GM06990 (cell line): ENCODE results near the gene PRUNE2.

ENCODE experiments used
- DNase-seq: peaks from one replicate; pipeline ENCODE4 v3.0.0-alpha.2; 2011; ENCODE audit not compliant: insufficient read length; ENCODE audit errors: extremely low read depth
- H3K27me3 ChIP-seq: replicated peaks from 2 replicates; pipeline ENCODE4 v1.6.0; 2011; ENCODE audit warnings: low read length; ENCODE audit not compliant: control insufficient read depth, insufficient read depth
- H3K36me3 ChIP-seq: 2 replicates; pipeline ENCODE4 v1.5.1; 2011; ENCODE audit warnings: low read length; ENCODE audit not compliant: control insufficient read depth, insufficient read depth
- H3K4me3 ChIP-seq: replicated peaks from 2 replicates; pipeline ENCODE4 v1.5.1; 2011; ENCODE audit warnings: low read depth, mild to moderate bottlenecking, control low read depth, low read length
- TF ChIP-seq, protein P1 (sequence below): IDR thresholded peaks from 2 replicates; pipeline ENCODE4 v1.5.1; 2011; ENCODE audit warnings: low read length, control low read depth, mild to moderate bottlenecking, inconsistent platforms; ENCODE audit not compliant: insufficient read depth, poor library complexity, severe bottlenecking

PRUNE2 gene

DNA sequence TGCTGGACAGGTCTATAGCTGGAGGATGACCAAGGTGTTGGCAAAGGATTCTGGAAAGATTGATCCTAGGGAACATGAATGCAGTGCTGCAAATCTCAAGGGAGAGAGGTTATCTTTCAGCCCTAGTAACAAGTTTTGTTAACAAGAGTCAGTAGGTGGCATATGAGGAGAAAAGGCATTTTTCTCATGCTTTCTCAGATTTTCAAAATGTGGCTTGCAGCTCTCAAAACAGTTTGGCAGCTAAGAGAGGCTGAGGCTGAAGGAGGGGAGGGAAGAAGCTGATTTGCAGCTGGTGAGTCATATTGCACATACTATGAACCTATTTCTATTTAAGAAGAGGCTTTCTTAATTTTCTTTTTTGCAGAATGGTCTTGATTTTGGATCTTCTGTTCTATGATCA is 205.9 kb downstream of the PRUNE2 start:
- no peak for DNase-seq

DNA sequence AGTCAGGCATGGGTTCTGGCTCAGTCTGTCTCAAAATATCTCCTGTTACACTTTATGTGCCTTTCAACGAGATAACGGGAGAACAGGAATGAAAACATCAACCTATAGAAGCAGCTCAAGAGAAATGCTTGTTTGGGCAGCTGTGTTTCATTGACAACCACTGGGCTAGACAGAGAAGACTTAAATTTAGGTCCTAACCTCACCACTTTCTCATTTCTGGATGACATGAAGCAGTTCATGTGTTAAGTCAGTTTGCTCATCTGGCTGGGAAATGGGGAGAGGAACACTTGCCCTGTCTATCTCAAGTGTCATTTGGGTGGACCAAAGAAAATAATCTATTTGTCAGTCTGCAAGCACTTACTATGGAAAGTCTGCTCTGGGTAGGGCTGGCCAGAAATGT is 208.4 kb downstream of the PRUNE2 start:
- H3K36me3 ChIP-seq = no peaks in the 10 kb centered on the region
- H3K27me3 ChIP-seq = no peaks in the 10 kb centered on the region
- DNase-seq = no peak
- H3K4me3 ChIP-seq = no peak overlapping the region
- TF ChIP-seq, protein P1, sequence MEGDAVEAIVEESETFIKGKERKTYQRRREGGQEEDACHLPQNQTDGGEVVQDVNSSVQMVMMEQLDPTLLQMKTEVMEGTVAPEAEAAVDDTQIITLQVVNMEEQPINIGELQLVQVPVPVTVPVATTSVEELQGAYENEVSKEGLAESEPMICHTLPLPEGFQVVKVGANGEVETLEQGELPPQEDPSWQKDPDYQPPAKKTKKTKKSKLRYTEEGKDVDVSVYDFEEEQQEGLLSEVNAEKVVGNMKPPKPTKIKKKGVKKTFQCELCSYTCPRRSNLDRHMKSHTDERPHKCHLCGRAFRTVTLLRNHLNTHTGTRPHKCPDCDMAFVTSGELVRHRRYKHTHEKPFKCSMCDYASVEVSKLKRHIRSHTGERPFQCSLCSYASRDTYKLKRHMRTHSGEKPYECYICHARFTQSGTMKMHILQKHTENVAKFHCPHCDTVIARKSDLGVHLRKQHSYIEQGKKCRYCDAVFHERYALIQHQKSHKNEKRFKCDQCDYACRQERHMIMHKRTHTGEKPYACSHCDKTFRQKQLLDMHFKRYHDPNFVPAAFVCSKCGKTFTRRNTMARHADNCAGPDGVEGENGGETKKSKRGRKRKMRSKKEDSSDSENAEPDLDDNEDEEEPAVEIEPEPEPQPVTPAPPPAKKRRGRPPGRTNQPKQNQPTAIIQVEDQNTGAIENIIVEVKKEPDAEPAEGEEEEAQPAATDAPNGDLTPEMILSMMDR = no peak

More for the DNA sequence above, 205.9 kb downstream of the PRUNE2 start:
- H3K27me3 ChIP-seq = no peaks in the 10 kb centered on the region
- TF ChIP-seq, protein P1 = no peak
- H3K36me3 ChIP-seq = no peaks in the 10 kb centered on the region
- H3K4me3 ChIP-seq = no peak overlapping the region

- no peaks in the 10 kb centered on the region for H3K27me3 ChIP-seq
- H3K4me3 ChIP-seq = no peak overlapping the region
- TF ChIP-seq, protein P1 = no peak
- H3K36me3 ChIP-seq = no peaks in the 10 kb centered on the region
- DNase-seq = no peak
Measured at GRCh38 chr9:76697081-76697480, 208.8 kb downstream of the PRUNE2 start.

GRCh38 chr9:76693912-76694311 is 212.0 kb downstream of the PRUNE2 start:
- TF ChIP-seq, protein P1 = no peak
- H3K27me3 ChIP-seq = no peaks in the 10 kb centered on the region
- no peaks in the 10 kb centered on the region for H3K36me3 ChIP-seq
- H3K4me3 ChIP-seq = no peak overlapping the region
- no peak for DNase-seq

- TF ChIP-seq, protein P1 = no peak
- DNase-seq = no peak
- H3K4me3 ChIP-seq = no peak overlapping the region
- no peaks in the 10 kb centered on the region for H3K27me3 ChIP-seq
- H3K36me3 ChIP-seq = no peaks in the 10 kb centered on the region
Measured at GRCh38 chr9:76692458-76693129, 213.3 kb downstream of the PRUNE2 start.
